Mesenchymal stem cell (in vitro differentiated cells and primary cell): Measurements from ENCODE around the gene RASAL2.
"Not testable (repeated sequence)": the region's sequence is repeated elsewhere in the genome, so short reads cannot be mapped to it uniquely, and the experiment has no call there.

ENCODE experiments used
- DNase-seq: peaks from one replicate; pipeline ENCODE4 v3.0.0-alpha.2; 2013
- H2AFZ ChIP-seq: one replicate; pipeline ENCODE4 v1.6.1; 2013; ENCODE audit warnings: low read depth, mild to moderate bottlenecking, control low read depth, inconsistent platforms, low read length, moderate library complexity
- H2AK5ac ChIP-seq: 2 replicates; pipeline ENCODE4 v1.6.1; 2013; ENCODE audit warnings: low read length, moderate library complexity, mild to moderate bottlenecking, inconsistent platforms; ENCODE audit not compliant: severe bottlenecking
- H2BK120ac ChIP-seq: one replicate; pipeline ENCODE4 v1.6.1; 2013; ENCODE audit warnings: low read depth, mild to moderate bottlenecking, inconsistent platforms, low read length, moderate library complexity
- H2BK12ac ChIP-seq, 2 experiments: one replicate each; pipeline ENCODE4 v1.6.1; 2013; ENCODE audit warnings: inconsistent platforms in 2 of 2, low read length in 2 of 2, mild to moderate bottlenecking in 2 of 2, moderate library complexity in 2 of 2, control low read depth in 1 of 2
- H2BK15ac ChIP-seq: one replicate; pipeline ENCODE4 v1.6.1; 2013; ENCODE audit warnings: mild to moderate bottlenecking, low read depth, inconsistent platforms; ENCODE audit not compliant: poor library complexity, severe bottlenecking
- H2BK5ac ChIP-seq: 2 replicates; pipeline ENCODE4 v1.6.1; 2013; ENCODE audit warnings: low read depth, mild to moderate bottlenecking, low read length, control low read depth, inconsistent platforms; ENCODE audit not compliant: poor library complexity, severe bottlenecking
- H3K14ac ChIP-seq, 2 experiments: one replicate each; pipeline ENCODE4 v1.6.1; 2013; ENCODE audit warnings: inconsistent platforms in 2 of 2, low read length in 2 of 2, control low read depth in 1 of 2, mild to moderate bottlenecking in 1 of 2, moderate library complexity in 1 of 2
- H3K18ac ChIP-seq, 2 experiments: one replicate each; pipeline ENCODE4 v1.6.1; 2013; ENCODE audit warnings: inconsistent platforms in 2 of 2, low read length in 2 of 2, control low read depth in 1 of 2, low read depth in 1 of 2, mild to moderate bottlenecking in 1 of 2
- H3K23ac ChIP-seq, 2 experiments: one replicate each; pipeline ENCODE4 v1.6.1; 2013; ENCODE audit warnings: inconsistent platforms in 2 of 2, low read length in 2 of 2, mild to moderate bottlenecking in 2 of 2, moderate library complexity in 2 of 2, control low read depth in 1 of 2
- H3K27ac ChIP-seq: 2 replicates; pipeline ENCODE4 v1.5.1; 2013; ENCODE audit warnings: mild to moderate bottlenecking, moderate library complexity, low read length, control low read depth, inconsistent platforms; ENCODE audit not compliant: poor library complexity, severe bottlenecking
- H3K27me3 ChIP-seq, 2 experiments: 2 replicates each; pipeline versions ENCODE4 v1.6.1 to v1.7.0; 2013; ENCODE audit warnings: low read length in 2 of 2, mild to moderate bottlenecking in 2 of 2, moderate library complexity in 2 of 2, control low read depth in 1 of 2, inconsistent platforms in 1 of 2; ENCODE audit not compliant: control insufficient read depth in 1 of 2, insufficient read depth in 1 of 2
- H3K36me3 ChIP-seq, 2 experiments: 2 replicates each; pipeline versions ENCODE4 v1.6.1 to v1.7.0; 2013; ENCODE audit warnings: low read length in 2 of 2, control low read depth in 1 of 2, inconsistent platforms in 1 of 2, low read depth in 1 of 2, mild to moderate bottlenecking in 1 of 2; ENCODE audit not compliant: insufficient read depth in 2 of 2, control insufficient read depth in 1 of 2
- H3K4ac ChIP-seq, 2 experiments: one replicate each; pipeline ENCODE4 v1.6.1; 2013; ENCODE audit warnings: inconsistent platforms in 2 of 2, low read length in 2 of 2, mild to moderate bottlenecking in 2 of 2, moderate library complexity in 2 of 2, control low read depth in 1 of 2, low read depth in 1 of 2
- H3K4me1 ChIP-seq: 2 replicates; pipeline ENCODE4 v1.6.1; 2013; ENCODE audit warnings: low read depth, low read length, control low read depth; ENCODE audit not compliant: control insufficient read depth, insufficient read depth
- H3K4me2 ChIP-seq: 2 replicates; pipeline ENCODE4 v1.6.1; 2013; ENCODE audit warnings: low read length, mild to moderate bottlenecking, inconsistent platforms; ENCODE audit not compliant: poor library complexity, severe bottlenecking
- H3K4me3 ChIP-seq, 2 experiments: 2 replicates each; pipeline versions ENCODE4 v1.5.1 to v1.7.0; 2013; ENCODE audit warnings: low read length in 2 of 2, mild to moderate bottlenecking in 2 of 2, control low read depth in 1 of 2, low read depth in 1 of 2; ENCODE audit not compliant: insufficient read depth in 1 of 2
- H3K79me1 ChIP-seq: replicated peaks from 2 replicates; pipeline ENCODE4 v1.6.1; 2013; ENCODE audit warnings: mild to moderate bottlenecking, control low read depth, low read length, inconsistent platforms; ENCODE audit not compliant: poor library complexity, severe bottlenecking
- H3K9ac ChIP-seq: 2 replicates; pipeline ENCODE4 v1.7.0; 2013; ENCODE audit warnings: mild to moderate bottlenecking, low read length, moderate library complexity
- H3K9me3 ChIP-seq: 2 replicates; pipeline ENCODE4 v1.7.0; 2013; ENCODE audit warnings: mild to moderate bottlenecking, low read length; ENCODE audit not compliant: control insufficient read depth
- H4K8ac ChIP-seq: one replicate; pipeline ENCODE4 v1.6.1; 2013; ENCODE audit warnings: inconsistent platforms, mild to moderate bottlenecking, low read length, moderate library complexity
- H4K91ac ChIP-seq: one replicate; pipeline ENCODE4 v1.6.1; 2013; ENCODE audit warnings: mild to moderate bottlenecking, low read length, inconsistent platforms
- WGBS: methylation state at CpG from one replicate; pipeline ENCODE4 v1.1.7; 2013; ENCODE audit warnings: mixed read lengths; 5-methylcytosine and 5-hydroxymethylcytosine counted together

The RASAL2 gene

DNA sequence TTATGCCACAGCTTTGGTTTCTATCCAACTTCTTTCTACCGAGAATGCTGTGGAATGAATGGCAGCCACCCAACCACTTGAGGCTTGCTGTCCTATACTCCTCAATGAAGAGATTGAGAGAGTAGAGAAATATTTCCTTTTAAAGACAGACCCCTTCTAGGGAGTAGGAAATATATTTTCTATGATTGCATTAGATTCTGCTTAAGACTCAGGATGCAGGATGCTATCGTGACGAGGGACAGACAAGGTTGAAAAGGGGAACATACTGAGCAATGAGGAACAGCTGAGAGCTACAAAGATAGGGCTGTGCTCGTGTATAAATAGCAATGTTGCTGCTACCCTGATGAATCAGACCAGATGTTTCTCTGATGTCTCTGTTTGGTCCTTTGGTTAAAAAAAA lies 7.1 kb upstream of the RASAL2 start:
- H4K8ac ChIP-seq, result no peak overlapping the region

DNA sequence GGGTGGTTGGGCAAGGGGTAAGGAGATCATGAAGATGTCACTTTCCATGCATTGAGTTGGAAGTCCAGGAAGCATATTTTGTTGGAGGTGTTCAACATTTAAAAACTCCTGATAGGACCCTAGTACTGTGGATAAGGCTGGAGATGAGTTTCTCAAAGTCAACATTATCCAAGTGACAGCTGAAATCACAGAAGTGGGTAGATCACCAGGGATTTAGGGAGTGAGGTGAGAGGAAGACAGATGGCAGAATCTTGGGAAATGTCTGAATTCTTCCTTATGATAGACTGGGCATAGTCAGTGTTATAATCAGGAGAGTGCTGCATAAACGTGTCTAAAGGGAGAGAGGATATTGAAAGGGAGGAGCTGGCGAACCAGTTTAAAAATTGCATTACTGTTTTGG lies 5.3 kb upstream of the RASAL2 start:
- Histone ChIP-seq H3K9me3 (no peaks in the 10 kb centered on the region), H2BK12ac (no peak overlapping the region), H3K23ac (no peak overlapping the region), H3K4me3 (no peak overlapping the region), H3K18ac (no peak overlapping the region), H2BK5ac (no peak overlapping the region), H3K36me3 (no peaks in the 10 kb centered on the region), H2AFZ (no peak overlapping the region), H2BK120ac (no peak overlapping the region), H3K79me1 (peaks cover 12% of the 10 kb centered on the region), H3K27ac (no peak overlapping the region), H4K8ac (no peak overlapping the region), H2AK5ac (no peak overlapping the region), H3K14ac (no peak overlapping the region), H4K91ac (no peak overlapping the region), H3K4ac (no peak overlapping the region), H2BK15ac (no peak overlapping the region), H3K9ac (no peak overlapping the region), H3K4me2 (no peak overlapping the region), H3K27me3 (no peaks in the 10 kb centered on the region), H3K4me1 (no peaks in the 10 kb centered on the region)
- DNase-seq, result no peak
- WGBS, result 88% methylated on average over 2 of the region's 2 CpGs

More for the DNA sequence above, 7.1 kb upstream of the RASAL2 start:
- Histone ChIP-seq H3K9me3 (no peaks in the 10 kb centered on the region), H2BK15ac (no peak overlapping the region), H2BK12ac (no peak overlapping the region), H2AFZ (no peak overlapping the region), H3K27me3 (no peaks in the 10 kb centered on the region), H3K36me3 (no peaks in the 10 kb centered on the region), H3K14ac (no peak overlapping the region), H3K4me2 (no peak overlapping the region), H3K79me1 (peaks cover 12% of the 10 kb centered on the region), H2BK120ac (no peak overlapping the region), H3K4me1 (no peaks in the 10 kb centered on the region), H3K4ac (no peak overlapping the region), H3K18ac (no peak overlapping the region), H2AK5ac (no peak overlapping the region), H3K27ac (no peak overlapping the region), H2BK5ac (no peak overlapping the region), H3K9ac (peak overlapping the region; percentile 57), H4K91ac (no peak overlapping the region), H3K23ac (no peak overlapping the region), H3K4me3 (peak overlapping the region in 1 of 2 experiments; percentile 20)
- peak; percentile 24 for DNase-seq
- whole genome bisulfite sequencing, result 70% methylated on average over 4 of the region's 4 CpGs

DNA sequence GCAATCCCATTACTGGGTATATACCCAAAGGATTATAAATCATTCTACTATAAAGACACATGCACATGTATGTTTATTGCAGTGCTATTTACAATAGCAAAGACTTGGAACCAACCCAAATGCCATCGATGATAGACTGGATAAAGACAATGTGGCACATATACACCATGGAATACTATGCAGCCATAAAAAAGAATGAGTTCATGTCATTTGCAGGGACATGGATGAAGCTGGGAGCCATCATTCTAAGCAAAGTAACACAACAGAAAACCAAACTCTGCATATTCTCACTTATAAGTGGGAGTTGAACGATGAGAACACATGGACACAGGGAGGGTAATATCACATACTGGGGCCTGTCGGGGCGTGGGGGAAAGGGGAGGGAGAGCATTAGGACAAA lies 2.5 kb upstream of the RASAL2 start:
- not testable (repeated sequence) for H2BK15ac ChIP-seq, H3K23ac ChIP-seq, H3K27me3 ChIP-seq, H3K4me2 ChIP-seq, H4K8ac ChIP-seq, H3K36me3 ChIP-seq, H3K4ac ChIP-seq, H2AFZ ChIP-seq, H2AK5ac ChIP-seq, H3K27ac ChIP-seq, H3K4me3 ChIP-seq, H3K9me3 ChIP-seq, H3K18ac ChIP-seq, H3K9ac ChIP-seq, H3K14ac ChIP-seq, H4K91ac ChIP-seq, H2BK12ac ChIP-seq, H3K79me1 ChIP-seq, H2BK5ac ChIP-seq, DNase-seq, H3K4me1 ChIP-seq
- WGBS, result 92% methylated on average over 4 of the region's 4 CpGs
- H2BK120ac ChIP-seq, result peak overlapping the region; percentile 8

DNA sequence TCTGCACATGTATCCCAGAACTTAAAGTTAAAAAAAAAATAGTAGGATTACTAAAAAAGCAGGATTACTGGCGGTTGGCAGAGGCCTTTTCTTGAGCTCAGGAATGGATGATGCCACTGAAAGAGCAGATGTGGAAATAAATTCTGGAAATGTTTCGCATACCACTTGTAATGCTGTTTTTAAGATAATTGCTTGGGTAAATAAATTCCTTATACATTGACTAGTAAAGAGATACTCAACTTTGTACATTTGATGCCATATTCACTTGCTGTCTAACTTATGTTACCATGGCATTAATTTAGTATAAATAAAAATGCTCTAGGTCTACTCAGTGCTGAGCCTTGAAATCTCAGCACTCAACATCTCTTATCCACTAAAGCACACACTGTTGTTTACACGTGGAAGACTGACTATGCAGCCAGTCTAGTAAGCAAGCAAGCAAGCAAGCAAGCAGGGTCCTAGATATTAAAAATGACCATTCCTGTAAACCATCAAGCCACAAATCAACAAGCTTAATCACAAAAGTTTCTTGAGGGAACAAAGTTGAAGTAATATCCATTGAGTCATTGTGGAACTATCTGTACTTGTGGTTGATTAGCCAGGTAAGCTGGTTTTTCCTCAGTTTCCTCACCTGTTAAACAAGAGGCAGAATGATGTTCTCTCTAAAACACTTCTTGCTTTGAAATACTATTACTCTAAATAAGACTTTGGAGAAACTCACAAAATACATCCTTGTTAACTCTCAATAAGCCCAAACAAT lies 1.7 kb upstream of the RASAL2 start:
- Histone ChIP-seq H4K8ac (no peak overlapping the region), H2BK5ac (no peak overlapping the region), H3K9ac (peak overlapping the region; percentile 91), H3K14ac (no peak overlapping the region), H2AK5ac (no peak overlapping the region), H2AFZ (no peak overlapping the region), H2BK12ac (no peak overlapping the region), H3K9me3 (no peaks in the 10 kb centered on the region), H2BK15ac (no peak overlapping the region), H3K18ac (no peak overlapping the region), H4K91ac (no peak overlapping the region), H3K79me1 (peaks cover 7% of the 10 kb centered on the region), H3K4me3 (peak overlapping the region in 1 of 2 experiments; percentile 85), H3K27ac (no peak overlapping the region), H3K4me1 (no peaks in the 10 kb centered on the region), H3K4me2 (peak overlapping the region; percentile 24), H3K27me3 (no peaks in the 10 kb centered on the region), H3K23ac (no peak overlapping the region), H3K4ac (no peak overlapping the region), H3K36me3 (peaks cover 0 to 4% of the 10 kb centered on the region in 2 experiments), H2BK120ac (no peak overlapping the region)
- DNase-seq, result peak; percentile 27
- WGBS, result 70% methylated on average over 2 of the region's 3 CpGs
